Activated naive CD8-positive, alpha-beta T cell treated with anti-CD3 and anti-CD28 coated beads for 36 hours (primary cell): Measurements from ENCODE around the gene LYPD6B. TPM values are rescaled to one million over a fixed set of nuclear protein-coding genes. Genes with fewer than 3 reads are reported as not detected.

ENCODE experiments used
- DNase-seq: peaks from one replicate; pipeline ENCODE4 v3.0.0; 2021
- H3K27ac Mint-ChIP-seq: one replicate; pipeline ENCODE4 v1.8.0; 2022; ENCODE audit warnings: mild to moderate bottlenecking, moderate library complexity, mixed read lengths
- H3K27me3 Mint-ChIP-seq: one replicate; pipeline ENCODE4 v1.8.0; 2022; ENCODE audit warnings: mild to moderate bottlenecking, mixed read lengths
- H3K36me3 Mint-ChIP-seq: one replicate; pipeline ENCODE4 v1.8.0; 2021; ENCODE audit warnings: mild to moderate bottlenecking, mixed read lengths
- H3K4me1 Mint-ChIP-seq: one replicate; pipeline ENCODE4 v1.8.0; 2021; ENCODE audit warnings: mixed read lengths
- H3K4me3 Mint-ChIP-seq: one replicate; pipeline ENCODE4 v1.8.0; 2022; ENCODE audit warnings: mild to moderate bottlenecking, moderate library complexity, mixed read lengths
- H3K9me3 Mint-ChIP-seq: one replicate; pipeline ENCODE4 v1.8.0; 2022; ENCODE audit warnings: mixed read lengths
- total RNA-seq, 2 experiments: library from RNA; stranded (reverse); gene quantifications; one replicate each; pipeline ENCODE4 v1.2.3, GENCODE V29; 2021

Gene LYPD6B
- total RNA-seq, 2 experiments from 2014 or later, result not detected

- no peaks in the 10 kb centered on the region for H3K4me1 Mint-ChIP-seq
- H3K9me3 Mint-ChIP-seq, result no peaks in the 10 kb centered on the region
- H3K27ac Mint-ChIP-seq, result no peak overlapping the region
- no peaks in the 10 kb centered on the region for H3K36me3 Mint-ChIP-seq
- no peak for DNase-seq
- no peak overlapping the region for H3K4me3 Mint-ChIP-seq
- no peaks in the 10 kb centered on the region for H3K27me3 Mint-ChIP-seq
These were observed 15.4 kb upstream of the LYPD6B start for GRCh38 chr2:149023091-149023490.

GRCh38 chr2:149027590-149028250 lies 10.8 kb upstream of the LYPD6B start:
- DNase-seq, result no peak
- H3K4me1 Mint-ChIP-seq, result no peaks in the 10 kb centered on the region
- no peak overlapping the region for H3K4me3 Mint-ChIP-seq
- no peaks in the 10 kb centered on the region for H3K36me3 Mint-ChIP-seq
- no peaks in the 10 kb centered on the region for H3K9me3 Mint-ChIP-seq
- peaks cover 9% of the 10 kb centered on the region for H3K27me3 Mint-ChIP-seq
- H3K27ac Mint-ChIP-seq, result no peak overlapping the region

GRCh38 chr2:149028377-149028776 lies 10.1 kb upstream of the LYPD6B start:
- Mint-ChIP-seq H3K36me3 (no peaks in the 10 kb centered on the region), H3K27me3 (peaks cover 9% of the 10 kb centered on the region), H3K4me1 (no peaks in the 10 kb centered on the region), H3K4me3 (no peak overlapping the region), H3K9me3 (no peaks in the 10 kb centered on the region), H3K27ac (no peak overlapping the region)
- no peak for DNase-seq

- no peaks in the 10 kb centered on the region for H3K36me3 Mint-ChIP-seq
These were observed 9.6 kb upstream of the LYPD6B start for GRCh38 chr2:149028891-149029290.

GRCh38 chr2:149029307-149029965 lies 9.1 kb upstream of the LYPD6B start:
- no peak overlapping the region for H3K4me3 Mint-ChIP-seq
- H3K27ac Mint-ChIP-seq, result no peak overlapping the region

More at GRCh38 chr2:149028891-149029290, 9.6 kb upstream of the LYPD6B start:
- Mint-ChIP-seq H3K27ac (no peak overlapping the region), H3K4me1 (no peaks in the 10 kb centered on the region), H3K27me3 (peaks cover 12% of the 10 kb centered on the region), H3K9me3 (no peaks in the 10 kb centered on the region), H3K4me3 (no peak overlapping the region)
- no peak for DNase-seq

GRCh38 chr2:149031396-149031795 lies 7.1 kb upstream of the LYPD6B start:
- H3K9me3 Mint-ChIP-seq, result no peaks in the 10 kb centered on the region
- H3K36me3 Mint-ChIP-seq, result no peaks in the 10 kb centered on the region
- no peak overlapping the region for H3K27ac Mint-ChIP-seq
- no peak for DNase-seq
- no peaks in the 10 kb centered on the region for H3K4me1 Mint-ChIP-seq
- H3K27me3 Mint-ChIP-seq, result peaks cover 15% of the 10 kb centered on the region
- H3K4me3 Mint-ChIP-seq, result no peak overlapping the region

More at GRCh38 chr2:149029307-149029965, 9.1 kb upstream of the LYPD6B start:
- Mint-ChIP-seq H3K36me3 (no peaks in the 10 kb centered on the region), H3K27me3 (peaks cover 12% of the 10 kb centered on the region), H3K4me1 (no peaks in the 10 kb centered on the region), H3K9me3 (no peaks in the 10 kb centered on the region)
- no peak for DNase-seq

GRCh38 chr2:149033716-149034115 lies 4.8 kb upstream of the LYPD6B start:
- Mint-ChIP-seq H3K4me1 (no peaks in the 10 kb centered on the region), H3K4me3 (no peak overlapping the region), H3K27me3 (peaks cover 34% of the 10 kb centered on the region), H3K9me3 (no peaks in the 10 kb centered on the region), H3K36me3 (no peaks in the 10 kb centered on the region), H3K27ac (no peak overlapping the region)
- DNase-seq, result no peak

GRCh38 chr2:149034406-149034805 lies 4.1 kb upstream of the LYPD6B start:
- Mint-ChIP-seq H3K9me3 (no peaks in the 10 kb centered on the region), H3K4me1 (no peaks in the 10 kb centered on the region), H3K36me3 (no peaks in the 10 kb centered on the region), H3K27ac (no peak overlapping the region), H3K4me3 (no peak overlapping the region), H3K27me3 (peaks cover 41% of the 10 kb centered on the region)
- no peak for DNase-seq

GRCh38 chr2:149036507-149037293 lies 1.8 kb upstream of the LYPD6B start:
- Mint-ChIP-seq H3K27ac (no peak overlapping the region), H3K4me1 (no peaks in the 10 kb centered on the region), H3K36me3 (no peaks in the 10 kb centered on the region), H3K27me3 (peaks cover 57% of the 10 kb centered on the region), H3K9me3 (no peaks in the 10 kb centered on the region), H3K4me3 (no peak overlapping the region)
- DNase-seq, result no peak

GRCh38 chr2:149037851-149038250 lies 648 bp upstream of the LYPD6B start:
- Mint-ChIP-seq H3K9me3 (no peaks in the 10 kb centered on the region), H3K27me3 (peaks cover 63% of the 10 kb centered on the region), H3K4me3 (peak overlapping the region; percentile 6), H3K27ac (no peak overlapping the region), H3K36me3 (no peaks in the 10 kb centered on the region), H3K4me1 (no peaks in the 10 kb centered on the region)
- DNase-seq, result no peak

- no peak overlapping the region for H3K27ac Mint-ChIP-seq
- no peaks in the 10 kb centered on the region for H3K36me3 Mint-ChIP-seq
- peak overlapping the region; percentile 18 for H3K4me3 Mint-ChIP-seq
- DNase-seq, result no peak
- no peaks in the 10 kb centered on the region for H3K4me1 Mint-ChIP-seq
- H3K9me3 Mint-ChIP-seq, result no peaks in the 10 kb centered on the region
- peaks cover 60% of the 10 kb centered on the region for H3K27me3 Mint-ChIP-seq
These were observed 770 bp downstream of the LYPD6B start for GRCh38 chr2:149039213-149039724.

- Mint-ChIP-seq H3K36me3 (no peaks in the 10 kb centered on the region), H3K4me3 (no peak overlapping the region), H3K27ac (no peak overlapping the region), H3K4me1 (no peaks in the 10 kb centered on the region), H3K9me3 (peaks cover 3% of the 10 kb centered on the region), H3K27me3 (peaks cover 60% of the 10 kb centered on the region)
- peak; percentile 34 for DNase-seq
These were observed 2.0 kb downstream of the LYPD6B start for GRCh38 chr2:149040451-149040850.

GRCh38 chr2:149041482-149041881 lies 3.0 kb downstream of the LYPD6B start:
- H3K27ac Mint-ChIP-seq, result no peak overlapping the region
- no peaks in the 10 kb centered on the region for H3K36me3 Mint-ChIP-seq
- DNase-seq, result no peak
- H3K4me1 Mint-ChIP-seq, result no peaks in the 10 kb centered on the region
- H3K27me3 Mint-ChIP-seq, result peaks cover 57% of the 10 kb centered on the region
- H3K4me3 Mint-ChIP-seq, result no peak overlapping the region
- peaks cover 11% of the 10 kb centered on the region for H3K9me3 Mint-ChIP-seq

GRCh38 chr2:149042881-149043280 lies 4.4 kb downstream of the LYPD6B start:
- Mint-ChIP-seq H3K4me1 (no peaks in the 10 kb centered on the region), H3K9me3 (peaks cover 19% of the 10 kb centered on the region), H3K27ac (no peak overlapping the region), H3K27me3 (peaks cover 43% of the 10 kb centered on the region), H3K36me3 (no peaks in the 10 kb centered on the region), H3K4me3 (no peak overlapping the region)
- DNase-seq, result no peak

GRCh38 chr2:149044500-149044899 lies 6.0 kb downstream of the LYPD6B start:
- H3K27me3 Mint-ChIP-seq, result peaks cover 35% of the 10 kb centered on the region
- no peak overlapping the region for H3K27ac Mint-ChIP-seq
- no peaks in the 10 kb centered on the region for H3K36me3 Mint-ChIP-seq
- peaks cover 20% of the 10 kb centered on the region for H3K9me3 Mint-ChIP-seq
- no peaks in the 10 kb centered on the region for H3K4me1 Mint-ChIP-seq
- no peak for DNase-seq
- no peak overlapping the region for H3K4me3 Mint-ChIP-seq
